Bronchial epithelial cell (primary cell): ENCODE results near the gene ADCY4. TPM values are rescaled to one million over a fixed set of nuclear protein-coding genes. Genes with fewer than 3 reads are reported as not detected.

Experiments
- DNase-seq: peaks from one replicate; pipeline ENCODE4 v3.0.0-alpha.2; 2010; ENCODE audit warnings: low read depth
- FAIRE-seq: peaks from 2 replicates; lab custom pipeline; 2011; peaks lifted over from hg19 to GRCh38; lab: Jason Lieb, UNC
- H3K27me3 ChIP-seq: 2 replicates; pipeline ENCODE4 v1.5.1; 2011; ENCODE audit warnings: low read length; ENCODE audit not compliant: control insufficient read depth, insufficient read depth
- H3K36me3 ChIP-seq: 2 replicates; pipeline ENCODE4 v1.5.1; 2011; ENCODE audit warnings: low read length; ENCODE audit not compliant: control insufficient read depth, insufficient read depth
- H3K4me3 ChIP-seq: 2 replicates; pipeline ENCODE4 v1.5.1; 2011; ENCODE audit warnings: mild to moderate bottlenecking, low read depth, low read length, control low read depth
- CTCF ChIP-seq: IDR thresholded peaks from 2 replicates; pipeline ENCODE4 v1.5.1; 2011; ENCODE audit warnings: mild to moderate bottlenecking, moderate library complexity, low read length, control low read depth, inconsistent platforms; ENCODE audit not compliant: insufficient read depth, severe bottlenecking
- total RNA-seq: library from RNA; depleted of rRNA; stranded (reverse); fragments of >200 nt; gene quantifications from 2 replicates; pipeline ENCODE4 v1.2.1, GENCODE V29; 2014

Gene ADCY4
- total RNA-seq, 1 donor from 2014 or later, result 0.53 TPM

- TF ChIP-seq CTCF, result no peak
Measured at GRCh38 chr14:24378981-24379906, 44.4 kb upstream of the ADCY4 start.

GRCh38 chr14:24378327-24378726 lies 43.5 kb upstream of the ADCY4 start:
- H3K27me3 ChIP-seq, result no peaks in the 10 kb centered on the region
- no peak overlapping the region for H3K4me3 ChIP-seq
- H3K36me3 ChIP-seq, result peaks cover 2% of the 10 kb centered on the region
- DNase-seq, result no peak
- peak; percentile 60 for FAIRE-seq
- no peak for TF ChIP-seq CTCF

More at GRCh38 chr14:24378981-24379906, 44.4 kb upstream of the ADCY4 start:
- Histone ChIP-seq H3K36me3 (no peaks in the 10 kb centered on the region), H3K4me3 (no peak overlapping the region), H3K27me3 (no peaks in the 10 kb centered on the region)
- FAIRE-seq (no peak), DNase-seq (peak; percentile 71)

GRCh38 chr14:24377657-24378056 lies 42.8 kb upstream of the ADCY4 start:
- DNase-seq, result peak; percentile 27
- FAIRE-seq, result no peak
- TF ChIP-seq CTCF, result no peak

GRCh38 chr14:24377126-24377525 lies 42.3 kb upstream of the ADCY4 start:
- no peak for TF ChIP-seq CTCF
- Histone ChIP-seq H3K27me3 (no peaks in the 10 kb centered on the region), H3K36me3 (peaks cover 4% of the 10 kb centered on the region), H3K4me3 (no peak overlapping the region)
- FAIRE-seq, result no peak
- no peak for DNase-seq

More at GRCh38 chr14:24377657-24378056, 42.8 kb upstream of the ADCY4 start:
- Histone ChIP-seq H3K4me3 (no peak overlapping the region), H3K27me3 (no peaks in the 10 kb centered on the region), H3K36me3 (peaks cover 4% of the 10 kb centered on the region)

- no peak for FAIRE-seq
Measured at GRCh38 chr14:24376448-24377070, 41.7 kb upstream of the ADCY4 start.

More at GRCh38 chr14:24376448-24377070, 41.7 kb upstream of the ADCY4 start:
- DNase-seq, result no peak
- Histone ChIP-seq H3K27me3 (no peaks in the 10 kb centered on the region), H3K36me3 (peaks cover 4% of the 10 kb centered on the region), H3K4me3 (no peak overlapping the region)
- no peak for TF ChIP-seq CTCF
